ENCODE measurements around the gene ELK4. TPM values are rescaled to one million over a fixed set of nuclear protein-coding genes. Genes with fewer than 3 reads are reported as not detected.

The ELK4 gene
- polyA plus RNA-seq, 1 donor (not counting 4 experiments of a cell fraction or from before 2014, with no cell fraction given), result 8.6 TPM

GRCh38 chr1:205669341-205670149, 37.7 kb upstream of the ELK4 start:
- Histone ChIP-seq H3K36me3 (ENCODE audit: control insufficient read depth in 2 of 2, extremely low read depth in 1 of 2, insufficient read depth in 2 of 2, low read length in 2 of 2) (no peaks in the 10 kb centered on the region), H4K20me1 (ENCODE audit: control insufficient read depth, extremely low read depth, insufficient read depth, low read length) (no peaks in the 10 kb centered on the region), H2AFZ (ENCODE audit: control insufficient read depth, low read length) (no peak overlapping the region), H3K9me3 (ENCODE audit: control insufficient read depth, low read depth, low read length) (no peaks in the 10 kb centered on the region), H3K9me1 (ENCODE audit: control insufficient read depth, extremely low read depth, insufficient read depth, low read length) (peaks cover 4% of the 10 kb centered on the region), H3K27me3 (ENCODE audit: control insufficient read depth, extremely low read depth, insufficient read depth, low read length) (no peaks in the 10 kb centered on the region), H3K4me3 (ENCODE audit: control insufficient read depth in 2 of 3, extremely low read depth in 1 of 3, insufficient read depth in 2 of 3, low read depth in 1 of 3, low read length in 3 of 3) (no peak overlapping the region), H3K4me1 (ENCODE audit: control insufficient read depth, extremely low read depth, insufficient read depth, low read length) (peaks cover 28% of the 10 kb centered on the region), H3K4me2 (ENCODE audit: control insufficient read depth, extremely low read depth, insufficient read depth, low read depth, low read length) (no peak overlapping the region), H3K9ac (ENCODE audit: control insufficient read depth, extremely low read depth, insufficient read depth, low read length) (no peak overlapping the region), H3K79me2 (ENCODE audit: control insufficient read depth, insufficient read depth, low read length) (no peaks in the 10 kb centered on the region), H3K27ac (ENCODE audit: control insufficient read depth, insufficient read depth, low read length) (no peak overlapping the region)
- dilution Hi-C loops (cut with MboI; ENCODE audit: extremely low pct_ligation_motif_present, low sequenced_read_pairs), result no loop called here
- no peak for FAIRE-seq
- DNase-seq (ENCODE audit: low read depth, low spot score), result no peak
- TF ChIP-seq CTCF (optimal IDR thresholded peaks at IDR 0.05 in 1 of 3, IDR thresholded peaks at IDR 0.05 in 1 of 3, conservative IDR thresholded peaks at IDR 0.05 in 1 of 3; ENCODE audit: extremely low read depth in 1 of 3, insufficient read depth in 2 of 3, low read length in 3 of 3), result no peak
- TF ChIP-seq EZH2 (IDR thresholded peaks at IDR 0.05; ENCODE audit: low read length), result no peak

- FAIRE-seq, result no peak
Observed at GRCh38 chr1:205668951-205669340, 37.1 kb upstream of the ELK4 start.

More at GRCh38 chr1:205668951-205669340, 37.1 kb upstream of the ELK4 start:
- Histone ChIP-seq H3K27me3 (ENCODE audit: control insufficient read depth, extremely low read depth, insufficient read depth, low read length) (no peaks in the 10 kb centered on the region), H3K79me2 (ENCODE audit: control insufficient read depth, insufficient read depth, low read length) (no peaks in the 10 kb centered on the region), H3K4me1 (ENCODE audit: control insufficient read depth, extremely low read depth, insufficient read depth, low read length) (peaks cover 34% of the 10 kb centered on the region), H3K4me2 (ENCODE audit: control insufficient read depth, extremely low read depth, insufficient read depth, low read depth, low read length) (no peak overlapping the region), H3K9me1 (ENCODE audit: control insufficient read depth, extremely low read depth, insufficient read depth, low read length) (peaks cover 4% of the 10 kb centered on the region), H3K27ac (ENCODE audit: control insufficient read depth, insufficient read depth, low read length) (no peak overlapping the region), H4K20me1 (ENCODE audit: control insufficient read depth, extremely low read depth, insufficient read depth, low read length) (no peaks in the 10 kb centered on the region), H2AFZ (ENCODE audit: control insufficient read depth, low read length) (no peak overlapping the region), H3K9me3 (ENCODE audit: control insufficient read depth, low read depth, low read length) (no peaks in the 10 kb centered on the region), H3K36me3 (ENCODE audit: control insufficient read depth in 2 of 2, extremely low read depth in 1 of 2, insufficient read depth in 2 of 2, low read length in 2 of 2) (no peaks in the 10 kb centered on the region), H3K4me3 (ENCODE audit: control insufficient read depth in 2 of 3, extremely low read depth in 1 of 3, insufficient read depth in 2 of 3, low read depth in 1 of 3, low read length in 3 of 3) (no peak overlapping the region), H3K9ac (ENCODE audit: control insufficient read depth, extremely low read depth, insufficient read depth, low read length) (no peak overlapping the region)
- dilution Hi-C loops (cut with MboI; ENCODE audit: extremely low pct_ligation_motif_present, low sequenced_read_pairs), result no loop called here
- DNase-seq (ENCODE audit: low read depth, low spot score), result no peak
- no peak for TF ChIP-seq CTCF (optimal IDR thresholded peaks at IDR 0.05 in 1 of 3, IDR thresholded peaks at IDR 0.05 in 1 of 3, conservative IDR thresholded peaks at IDR 0.05 in 1 of 3; ENCODE audit: extremely low read depth in 1 of 3, insufficient read depth in 2 of 3, low read length in 3 of 3)
